Measurements from ENCODE around the gene KRTAP6-1.

The KRTAP6-1 gene

GRCh38 chr21:30567617-30568016 is 46.1 kb downstream of the KRTAP6-1 start:
- no peak for DNase-seq

GRCh38 chr21:30563630-30564029 is 50.1 kb downstream of the KRTAP6-1 start:
- DNase-seq = no peak
